Measurements from ENCODE around the gene ZFP91.

ZFP91 gene

GRCh38 chr11:58629857-58630256 is 51.0 kb downstream of the ZFP91 start:
- no peak for DNase-seq (ENCODE audit: low read depth in 3 of 3)

- DNase-seq (ENCODE audit: low read depth in 3 of 3), result no peak
Observed at GRCh38 chr11:58631378-58631777, 52.5 kb downstream of the ZFP91 start.

DNA sequence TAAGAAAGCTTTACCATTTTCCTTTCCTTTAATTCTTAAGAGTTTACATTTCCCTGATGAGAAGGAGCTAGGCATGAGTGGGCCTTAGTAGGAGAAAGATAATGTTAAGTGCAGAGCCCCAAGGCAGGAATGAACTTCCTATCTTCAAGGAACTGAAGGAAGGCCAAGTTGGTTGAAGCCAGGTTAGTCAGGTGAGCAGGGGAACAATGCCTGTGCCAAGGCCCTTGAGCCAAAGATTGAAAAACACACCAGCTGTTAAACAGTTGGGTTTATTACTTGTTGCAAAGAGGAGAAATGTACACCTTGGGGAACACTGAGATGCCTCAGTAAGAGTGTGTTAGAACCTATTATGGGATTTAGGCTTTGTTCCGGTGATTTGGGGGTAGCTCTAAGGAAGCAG is 53.6 kb downstream of the ZFP91 start:
- DNase-seq (ENCODE audit: low read depth in 3 of 3), result no peak

DNA sequence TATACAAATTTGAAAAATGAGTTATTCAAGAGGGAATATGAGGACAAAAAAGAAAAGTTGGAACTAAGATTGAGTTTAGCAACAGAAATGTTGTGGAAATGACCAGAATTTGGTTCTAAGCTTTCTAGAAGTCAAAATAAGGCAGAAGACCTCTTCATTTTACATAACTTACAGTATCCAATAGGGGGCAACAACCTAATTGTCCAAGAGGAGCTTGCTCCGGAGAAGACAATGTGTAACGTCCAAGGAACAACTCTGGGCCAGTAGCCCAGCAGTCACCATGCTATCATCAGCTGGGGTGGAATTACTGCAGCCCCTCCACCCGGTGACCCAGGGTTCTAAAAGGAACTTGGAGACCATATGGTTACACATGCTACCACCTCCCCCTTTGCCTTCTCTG is 57.7 kb downstream of the ZFP91 start:
- DNase-seq (ENCODE audit: low read depth in 3 of 3), result no peak

GRCh38 chr11:58637371-58637770 is 58.5 kb downstream of the ZFP91 start:
- DNase-seq (ENCODE audit: low read depth in 3 of 3), result no peak

DNA sequence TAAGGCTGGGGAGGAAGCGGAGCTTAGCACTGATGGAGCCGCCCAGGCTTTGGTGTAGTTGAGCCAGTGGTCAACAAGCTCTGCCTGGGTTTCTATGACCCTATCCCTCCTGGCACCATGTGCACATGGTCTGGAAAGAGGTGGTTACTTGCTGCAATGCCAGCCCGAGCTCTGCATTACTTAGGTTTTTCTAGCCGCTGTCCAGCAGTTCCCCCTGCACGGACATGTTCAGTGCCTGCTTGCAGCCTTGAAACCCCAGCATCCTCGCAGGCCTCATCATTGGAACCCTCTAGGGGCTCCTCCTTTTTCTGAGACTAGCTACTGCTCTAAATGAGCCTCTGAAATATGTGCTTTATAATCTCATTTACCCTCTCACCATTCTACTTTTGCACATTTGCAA is 60.2 kb downstream of the ZFP91 start:
- no peak for DNase-seq (ENCODE audit: low read depth in 3 of 3)

DNA sequence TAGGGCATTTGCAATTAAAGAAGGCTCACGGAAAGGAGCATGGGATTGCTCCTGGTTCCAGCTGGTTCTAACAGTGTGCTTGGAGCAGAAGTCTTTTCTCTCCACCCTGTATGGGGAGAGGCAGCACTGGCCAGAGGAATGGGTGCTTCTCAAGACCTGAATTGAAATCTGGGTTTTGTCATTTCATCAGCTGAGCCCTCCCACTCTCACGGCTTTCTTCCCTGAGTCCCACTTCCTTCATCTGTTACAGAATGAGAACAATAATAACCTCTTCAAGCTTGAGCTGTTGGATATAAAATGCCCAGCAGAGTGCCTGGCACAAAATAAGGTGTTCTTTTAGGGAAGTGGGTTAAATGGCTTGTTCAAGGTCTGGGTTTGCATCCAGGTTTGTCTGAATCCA is 60.8 kb downstream of the ZFP91 start:
- DNase-seq (ENCODE audit: low read depth in 3 of 3), result no peak

- no peak for DNase-seq (ENCODE audit: low read depth in 3 of 3)
Observed at GRCh38 chr11:58640386-58641023, 61.6 kb downstream of the ZFP91 start.

- DNase-seq (ENCODE audit: low read depth in 3 of 3), result no peak
Observed at GRCh38 chr11:58641341-58641740, 62.5 kb downstream of the ZFP91 start.

DNA sequence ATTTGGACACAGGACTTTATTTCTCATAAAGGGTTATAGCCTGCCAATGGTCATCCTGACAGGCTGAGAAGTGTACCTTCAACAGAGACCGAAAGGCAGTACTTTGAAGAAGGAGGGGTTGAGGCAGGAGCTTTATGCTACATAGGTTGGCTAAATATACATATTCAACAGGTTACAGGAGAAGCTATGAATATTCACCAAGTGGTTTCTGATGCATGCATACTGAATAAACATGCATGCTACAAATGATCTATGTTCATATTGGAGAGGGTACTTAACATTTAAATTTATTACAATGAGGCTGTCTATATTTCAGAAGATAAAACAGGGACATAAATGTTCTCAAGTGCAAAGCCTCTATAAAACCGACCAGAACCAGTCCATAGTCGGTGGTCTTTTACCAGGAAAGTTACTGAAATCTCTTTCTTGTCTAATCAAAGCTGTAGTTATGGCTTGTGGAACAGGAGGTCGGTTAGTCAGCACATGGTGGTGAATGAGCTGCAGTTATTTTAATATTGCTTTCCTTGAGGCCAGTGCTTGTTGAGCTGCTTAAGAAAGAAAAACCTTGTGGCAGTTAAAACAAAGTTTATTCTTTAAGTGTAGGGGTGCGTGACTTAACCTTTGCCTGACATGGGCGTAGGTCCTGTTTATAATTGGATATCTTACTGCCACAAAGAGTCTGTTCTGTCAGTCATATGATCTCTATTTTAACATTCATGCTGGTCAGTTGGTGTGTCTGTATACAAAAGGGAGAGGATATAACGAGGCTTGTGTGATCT is 63.1 kb downstream of the ZFP91 start:
- no peak for DNase-seq (ENCODE audit: low read depth in 3 of 3)

DNA sequence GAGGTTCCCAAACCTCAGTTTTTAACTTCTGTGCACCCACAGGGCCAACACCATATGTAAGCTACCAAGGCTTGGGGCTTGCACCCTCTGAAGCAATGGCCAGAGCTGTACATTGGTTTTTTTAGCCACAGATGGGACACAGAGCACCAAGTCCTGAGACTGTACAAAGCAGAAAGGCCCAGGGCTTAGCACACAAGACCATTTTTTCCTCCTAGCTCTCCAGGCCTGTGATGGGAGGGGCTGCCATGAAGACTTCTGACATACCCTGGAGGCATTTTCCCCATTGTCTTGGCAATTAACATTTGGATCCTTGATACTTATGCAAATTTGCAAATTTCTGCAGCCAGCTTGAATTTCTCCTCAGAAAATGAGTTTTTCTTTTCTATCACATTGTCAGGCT is 67.0 kb downstream of the ZFP91 start:
- no peak for DNase-seq (ENCODE audit: low read depth in 3 of 3)

DNA sequence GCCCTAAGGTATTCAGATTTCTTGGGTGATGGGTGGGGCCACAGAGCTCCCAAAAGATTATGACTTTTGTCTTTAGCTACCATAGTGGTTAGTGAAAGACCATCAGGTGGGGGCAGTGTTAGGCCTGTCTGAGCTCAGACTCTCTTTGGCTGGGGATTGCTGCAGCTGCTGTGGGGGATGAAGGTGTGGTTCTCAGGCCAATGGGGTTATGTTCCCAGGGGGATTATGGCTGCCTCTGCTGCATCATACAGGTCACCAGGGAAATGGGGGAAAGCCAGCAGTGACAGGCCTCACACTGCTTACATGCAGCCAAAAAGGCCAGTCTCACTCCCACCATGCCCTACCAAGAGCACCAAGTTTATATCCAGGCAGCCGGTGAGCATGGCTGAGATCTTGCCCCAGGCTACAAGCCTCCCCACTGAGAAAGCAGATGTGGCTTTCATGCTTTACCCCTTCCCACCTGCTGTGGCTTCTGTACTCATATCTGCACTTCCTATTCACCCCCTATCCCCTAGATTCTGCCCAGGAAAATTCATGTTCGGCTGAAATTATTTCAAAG is 68.4 kb downstream of the ZFP91 start:
- DNase-seq (ENCODE audit: low read depth in 3 of 3), result no peak

DNA sequence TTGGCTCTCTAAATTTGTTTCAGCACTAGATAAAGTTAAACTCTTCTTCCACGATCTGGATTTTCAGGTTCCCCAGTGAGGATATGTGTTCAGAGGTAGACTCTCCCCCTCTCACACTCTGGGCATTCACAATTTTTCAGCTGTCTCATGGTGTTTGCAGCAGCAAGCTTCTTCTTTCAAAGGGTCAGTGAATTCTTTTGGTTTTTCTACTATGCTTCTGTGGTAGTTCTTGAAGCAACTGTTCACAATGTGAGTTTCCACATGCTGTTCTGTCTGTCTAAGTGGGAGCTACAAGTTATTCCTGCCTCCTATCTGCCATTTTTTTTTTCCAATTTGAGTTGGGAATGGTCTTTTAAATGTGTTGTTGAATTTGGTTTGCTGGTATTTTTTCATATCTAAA is 69.0 kb downstream of the ZFP91 start:
- DNase-seq (ENCODE audit: low read depth in 3 of 3), result no peak

- DNase-seq (ENCODE audit: low read depth in 3 of 3), result no peak
Observed at GRCh38 chr11:58649623-58650022, 70.8 kb downstream of the ZFP91 start.

GRCh38 chr11:58650496-58650895 is 71.6 kb downstream of the ZFP91 start:
- no peak for DNase-seq (ENCODE audit: low read depth in 3 of 3)

- DNase-seq (ENCODE audit: low read depth in 3 of 3), result no peak
Observed at GRCh38 chr11:58652726-58653280, 73.9 kb downstream of the ZFP91 start.

DNA sequence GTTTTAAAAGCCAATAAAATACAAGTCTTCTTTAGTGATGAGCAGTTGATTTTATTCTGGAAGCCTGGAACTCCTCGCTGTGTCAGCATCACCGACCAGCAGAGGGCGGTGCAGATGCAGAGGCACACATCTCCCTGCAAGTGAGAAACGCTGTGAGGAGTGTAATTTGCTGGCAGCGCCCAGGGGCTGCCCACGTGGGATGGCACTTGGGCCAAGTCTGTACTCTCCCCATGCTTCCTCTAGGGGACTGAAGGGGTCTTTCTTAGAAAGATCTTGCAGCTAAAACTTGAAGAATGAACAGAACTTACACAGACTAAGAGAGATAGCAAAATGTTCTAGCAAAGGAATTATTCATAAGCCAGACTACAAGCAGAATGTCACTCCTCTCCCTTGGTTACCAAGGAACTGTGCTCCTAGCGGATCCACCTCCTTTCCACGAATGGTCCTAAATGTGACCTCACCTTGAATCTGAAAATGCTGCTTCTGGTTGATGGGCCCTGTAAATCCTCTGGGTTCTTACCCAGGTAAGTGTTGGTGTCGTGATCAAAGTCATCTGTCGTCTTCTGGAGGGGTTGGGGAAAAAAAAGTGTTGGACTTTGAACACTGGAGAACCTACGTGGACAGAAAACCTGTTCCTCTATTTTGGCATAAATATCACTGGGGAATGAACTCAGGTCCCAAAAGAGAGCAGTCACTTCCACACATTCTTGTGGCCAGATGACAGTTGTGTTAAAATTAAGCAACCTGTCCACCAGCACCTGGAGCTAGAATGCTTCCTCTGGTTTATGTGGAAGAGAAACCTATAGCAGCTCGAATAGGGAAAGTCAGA is 75.4 kb downstream of the ZFP91 start:
- DNase-seq (ENCODE audit: low read depth in 3 of 3), result peak; percentile 53 to 80 (median 63)

DNA sequence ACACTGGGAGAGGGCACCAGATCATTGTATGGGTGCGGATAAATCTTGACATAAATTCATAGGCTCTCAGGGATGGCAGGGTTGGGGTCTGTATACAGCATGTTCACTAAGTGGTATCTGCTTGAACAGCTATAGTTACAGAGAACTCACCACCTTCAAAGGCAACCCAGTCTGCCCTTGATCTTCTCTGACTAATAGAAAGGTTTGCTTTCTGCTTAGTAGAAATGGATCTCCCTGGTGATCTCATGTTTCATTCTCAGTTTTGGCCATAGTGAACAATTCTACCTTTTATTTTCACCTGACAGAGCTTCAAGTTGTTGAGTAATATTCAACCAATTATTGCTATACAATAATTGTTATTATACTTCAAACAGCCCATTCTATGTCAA is 76.0 kb downstream of the ZFP91 start:
- no peak for DNase-seq (ENCODE audit: low read depth in 3 of 3)

GRCh38 chr11:58656348-58656747 is 77.5 kb downstream of the ZFP91 start:
- no peak for DNase-seq (ENCODE audit: low read depth in 3 of 3)

DNA sequence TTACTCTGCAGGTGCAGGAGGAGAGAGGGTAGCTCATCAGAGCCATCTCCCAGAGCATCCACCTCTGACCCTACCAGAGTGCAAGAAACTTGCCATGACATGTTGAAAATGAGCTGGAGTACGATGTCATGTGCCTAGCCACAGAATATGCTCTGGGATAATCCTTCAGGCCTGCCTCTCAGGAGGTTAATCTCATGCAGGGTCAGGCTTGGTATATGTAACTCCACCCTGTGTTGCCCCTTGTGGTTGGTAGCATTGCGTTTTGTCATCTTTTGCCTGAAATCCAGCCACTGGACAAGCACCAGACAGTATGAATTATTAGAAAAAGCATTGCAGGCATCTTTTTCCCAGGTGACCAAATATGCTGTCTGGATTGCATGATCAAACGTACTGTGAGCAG is 79.8 kb downstream of the ZFP91 start:
- DNase-seq (ENCODE audit: low read depth in 3 of 3), result no peak

- no peak for DNase-seq (ENCODE audit: low read depth in 3 of 3)
Observed at GRCh38 chr11:58659404-58659803, 80.5 kb downstream of the ZFP91 start.

DNA sequence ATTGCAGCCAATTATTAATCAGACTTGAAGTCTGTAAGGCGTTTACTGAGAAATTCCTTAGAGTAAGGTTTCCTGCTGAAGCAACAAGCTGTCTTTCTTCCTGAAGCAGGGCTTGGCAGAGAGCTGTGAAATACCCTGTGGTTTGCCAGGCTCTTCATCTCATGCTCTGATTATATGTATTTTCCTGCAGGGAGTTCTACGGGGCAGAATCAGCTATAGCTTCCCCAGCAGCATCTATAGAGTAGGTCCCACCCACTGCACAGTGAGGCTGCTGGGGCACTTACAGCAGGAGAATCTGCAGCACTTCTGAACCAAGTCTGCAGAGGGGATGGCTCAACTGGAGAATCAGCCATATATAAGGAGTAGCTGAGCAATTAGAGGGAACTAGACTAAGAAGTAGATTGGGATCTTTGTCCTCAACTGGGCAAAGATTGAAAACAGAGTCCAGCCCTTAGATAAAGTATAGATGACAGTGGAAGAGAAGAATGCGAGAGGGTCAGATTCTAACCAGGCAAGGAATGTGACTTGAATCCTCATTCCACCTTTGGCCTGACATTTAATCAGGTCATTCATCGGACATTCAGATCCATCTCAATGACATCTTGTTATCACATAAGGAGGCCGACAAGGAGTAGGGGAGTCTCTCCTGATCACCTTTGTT is 81.2 kb downstream of the ZFP91 start:
- DNase-seq (ENCODE audit: low read depth in 3 of 3), result no peak

Data from stimulated activated CD4-positive, alpha-beta T cell treated with anti-CD3 and anti-CD28 coated beads, TNF-alpha, amount 100 ng/mL, for 48 hours (primary cell).